ENCODE results near the gene TMEM270. TPM values are rescaled to one million over a fixed set of nuclear protein-coding genes. Genes with fewer than 3 reads are reported as not detected.

TMEM270 gene
- total RNA-seq, 4 donors from 2014 or later, result not detected

- TF ChIP-seq CTCF (IDR thresholded peaks at IDR 0.05) (no peak), POLR2A (IDR thresholded peaks at IDR 0.05) (no peak)
- intact Hi-C loops (cut with DNase I), result loop anchor here (5.0 to 10.0 kb wide), 2 partner anchors 106 to 158 kb away; partner anchors contain the start of gene ELN
- Histone ChIP-seq H3K4me3 (no peak overlapping the region), H3K9me3 (no peaks in the 10 kb centered on the region), H3K36me3 (no peaks in the 10 kb centered on the region), H3K27me3 (no peaks in the 10 kb centered on the region), H3K4me1 (peaks cover 8 to 39% (median 27%) of the 10 kb centered on the region in 3 donors), H3K27ac (peak overlapping the region in 3 of 4 donors; percentile 58 to 73 (median 60))
- DNase-seq, result no peak
- 43 to 74% methylated on average over 3 to 7 of the region's 24 CpGs for WGBS, 2 donors
Observed at GRCh38 chr7:73869011-73869798, 8.2 kb downstream of the TMEM270 start.

- WGBS, 2 donors, result 34 to 57% methylated on average over 6 of the region's 15 CpGs
Observed at GRCh38 chr7:73870041-73870492, 9.1 kb downstream of the TMEM270 start.

GRCh38 chr7:73871163-73872011 lies 10.4 kb downstream of the TMEM270 start:
- H3K27ac ChIP-seq, result peak overlapping the region in 2 of 4 donors; percentile 52 to 58
- no peaks in the 10 kb centered on the region for H3K36me3 ChIP-seq
- H3K4me1 ChIP-seq, result peaks cover 8 to 39% (median 27%) of the 10 kb centered on the region in 3 donors
- H3K4me3 ChIP-seq, result no peak overlapping the region
- intact Hi-C loops (cut with DNase I), result no loop called here
- TF ChIP-seq POLR2A (IDR thresholded peaks at IDR 0.05) (no peak), CTCF (IDR thresholded peaks at IDR 0.05) (no peak)
- no CpG with 5 or more reads among the region's 20 CpGs for WGBS, 2 donors
- no peak for DNase-seq
- H3K27me3 ChIP-seq, result no peaks in the 10 kb centered on the region
- no peaks in the 10 kb centered on the region for H3K9me3 ChIP-seq

More at GRCh38 chr7:73870041-73870492, 9.1 kb downstream of the TMEM270 start:
- Histone ChIP-seq H3K27me3 (no peaks in the 10 kb centered on the region), H3K4me3 (no peak overlapping the region), H3K27ac (peak overlapping the region in 3 of 4 donors; percentile 58 to 73 (median 60)), H3K36me3 (no peaks in the 10 kb centered on the region), H3K9me3 (no peaks in the 10 kb centered on the region), H3K4me1 (peaks cover 8 to 39% (median 27%) of the 10 kb centered on the region in 3 donors)
- intact Hi-C loops (cut with DNase I), result no loop called here
- TF ChIP-seq CTCF (IDR thresholded peaks at IDR 0.05), result no peak
- TF ChIP-seq POLR2A (IDR thresholded peaks at IDR 0.05), result no peak
- DNase-seq, result no peak

- TF ChIP-seq CTCF (IDR thresholded peaks at IDR 0.05) (no peak), POLR2A (IDR thresholded peaks at IDR 0.05) (no peak)
- Histone ChIP-seq H3K27me3 (peaks cover 0 to 4% (median 0%) of the 10 kb centered on the region in 4 donors), H3K9me3 (no peaks in the 10 kb centered on the region), H3K4me1 (peaks cover 8 to 39% (median 27%) of the 10 kb centered on the region in 3 donors), H3K36me3 (no peaks in the 10 kb centered on the region), H3K27ac (peak overlapping the region in 2 of 4 donors; percentile 52 to 58), H3K4me3 (no peak overlapping the region)
- 74 to 75% methylated on average over 3 to 6 of the region's 13 CpGs for whole genome bisulfite sequencing, 2 donors
- DNase-seq, result no peak
- intact Hi-C loops (cut with DNase I), result no loop called here
Observed at GRCh38 chr7:73872056-73872908, 11.3 kb downstream of the TMEM270 start.
